Caco-2 (cell line): Measurements from ENCODE around the gene RPUSD4. TPM values are rescaled to one million over a fixed set of nuclear protein-coding genes. Genes with fewer than 3 reads are reported as not detected.

Experiments
- BruUV-seq: library from RNA; stranded (reverse); fragments of 400-500 nt; replicated peaks from 2 replicates; lab custom pipeline; 2021; lab: Mats Ljungman, UMichigan
- CTCF ChIA-PET: fragments of 300-600 bp; sonication (Branson Sonifier 250); formaldehyde crosslinking; loops from one replicate; lab custom pipeline; 2022; ENCODE audit warnings: antibody characterized with exemption; lab: Charles Lee
- POLR2A ChIA-PET: fragments of 300-600 bp; sonication (Branson Sonifier 250); formaldehyde crosslinking; loops from one replicate; lab custom pipeline; 2022; ENCODE audit warnings: antibody characterized with exemption; lab: Charles Lee
- DNase-seq, 2 experiments: peaks; one replicate each; pipeline versions ENCODE4 v3.0.0 to v3.0.0-alpha.2; 2020 to 2022
- H3K27me3 ChIP-seq: replicated peaks from 2 replicates; pipeline ENCODE4 v1.6.0; 2011; ENCODE audit warnings: low read length; ENCODE audit not compliant: control insufficient read depth, insufficient read depth
- H3K36me3 ChIP-seq: 2 replicates; pipeline ENCODE4 v1.5.1; 2011; ENCODE audit warnings: low read length; ENCODE audit not compliant: control insufficient read depth, insufficient read depth
- H3K4me1 ChIP-seq: fragments of 250-450 bp; sonication (Bioruptor Pico); 2 replicates; pipeline ENCODE4 v1.5.1; 2020; ENCODE audit warnings: mild to moderate bottlenecking
- H3K4me3 ChIP-seq: 2 replicates; pipeline ENCODE4 v1.5.1; 2011; ENCODE audit warnings: low read depth, mild to moderate bottlenecking, control low read depth, low read length
- H3K9me3 ChIP-seq: fragments of 250-450 bp; sonication (Bioruptor Pico); 2 replicates; pipeline ENCODE4 v1.5.1; 2020; ENCODE audit warnings: mild to moderate bottlenecking, moderate library complexity
- H3K27ac Mint-ChIP-seq: one replicate; pipeline ENCODE4 v1.8.0; 2022; ENCODE audit warnings: mixed read lengths; ENCODE audit not compliant: unreplicated experiment
- H3K27me3 Mint-ChIP-seq: one replicate; pipeline ENCODE4 v1.8.0; 2022; ENCODE audit warnings: mixed read lengths; ENCODE audit not compliant: insufficient read depth, unreplicated experiment
- H3K36me3 Mint-ChIP-seq: one replicate; pipeline ENCODE4 v1.8.0; 2022; ENCODE audit warnings: mild to moderate bottlenecking, mixed read lengths; ENCODE audit not compliant: insufficient read depth, unreplicated experiment
- H3K4me1 Mint-ChIP-seq: one replicate; pipeline ENCODE4 v1.8.0; 2022; ENCODE audit warnings: low read depth, mixed read lengths; ENCODE audit not compliant: unreplicated experiment
- H3K4me3 Mint-ChIP-seq: one replicate; pipeline ENCODE4 v1.8.0; 2022; ENCODE audit warnings: mild to moderate bottlenecking, moderate library complexity, mixed read lengths; ENCODE audit not compliant: unreplicated experiment
- H3K9me3 Mint-ChIP-seq: one replicate; pipeline ENCODE4 v1.8.0; 2022; ENCODE audit warnings: mixed read lengths; ENCODE audit not compliant: unreplicated experiment
- CTCF ChIP-seq, 2 experiments: fragments of 200-600 bp in 1 of 2; IDR thresholded peaks; 1 replicate in 1 of 2; 2 replicates in 1 of 2; pipeline versions ENCODE4 v1.5.1 to v1.8.0; 2011 to 2022; ENCODE audit warnings: antibody characterized with exemption in 1 of 2, control low read depth in 1 of 2, inconsistent platforms in 1 of 2, low read depth in 1 of 2, low read length in 1 of 2, mild to moderate bottlenecking in 1 of 2, moderate library complexity in 1 of 2; ENCODE audit not compliant: insufficient read depth in 1 of 2, severe bottlenecking in 1 of 2, unreplicated experiment in 1 of 2
- intact Hi-C: fragments of 100-400 bp; cut with micrococcal nuclease; formaldehyde crosslinking; loops from one replicate; pipeline ENCODE4 v1.10.0; 2022; ENCODE audit not compliant: unreplicated experiment
- total RNA-seq: library from RNA; stranded (reverse); gene quantifications from 2 replicates; pipeline ENCODE4 v1.2.3, GENCODE V29; 2022

Gene RPUSD4
- total RNA-seq, 1 experiment from 2014 or later = 74.2 TPM

GRCh38 chr11:126157326-126158030 is 54.0 kb downstream of the RPUSD4 start:
- H3K36me3 ChIP-seq = no peaks in the 10 kb centered on the region
- Mint-ChIP-seq H3K9me3 (peaks cover 2% of the 10 kb centered on the region), H3K4me1 (no peaks in the 10 kb centered on the region), H3K36me3 (no peaks in the 10 kb centered on the region), H3K27ac (no peak overlapping the region), H3K27me3 (no peaks in the 10 kb centered on the region), H3K4me3 (no peak overlapping the region)
- intact Hi-C loops = loop anchor here (1.0 kb wide), 1 partner anchor 10 kb away; no protein-coding TSS in a partner anchor
- CTCF ChIA-PET = interaction anchor here (0.6 to 1.0 kb wide), 2 partner anchors 36 to 62 kb away, joined by 3 read pairs; no protein-coding TSS in a partner anchor
- no peak for DNase-seq
- H3K4me3 ChIP-seq = no peak overlapping the region
- no peaks in the 10 kb centered on the region for H3K27me3 ChIP-seq
- POLR2A ChIA-PET = interaction anchor here (0.9 kb wide), 1 partner anchor 54 kb away, joined by 3 read pairs; the partner anchor contains the start of genes FAM118B and RPUSD4
- H3K9me3 ChIP-seq = no peaks in the 10 kb centered on the region
- H3K4me1 ChIP-seq = peaks cover 36% of the 10 kb centered on the region
- no TSS peak for BruUV-seq
- no peak for TF ChIP-seq CTCF (IDR thresholded peaks at IDR 0.05; ENCODE audit: insufficient read depth in 1 of 2, low read depth in 1 of 2, low read length in 1 of 2, severe bottlenecking in 1 of 2, unreplicated experiment in 1 of 2)

GRCh38 chr11:126156814-126157213 is 54.6 kb downstream of the RPUSD4 start:
- TF ChIP-seq CTCF (IDR thresholded peaks at IDR 0.05; ENCODE audit: insufficient read depth in 1 of 2, low read depth in 1 of 2, low read length in 1 of 2, severe bottlenecking in 1 of 2, unreplicated experiment in 1 of 2) = no peak
- Mint-ChIP-seq H3K4me3 (no peak overlapping the region), H3K9me3 (peaks cover 8% of the 10 kb centered on the region), H3K36me3 (no peaks in the 10 kb centered on the region), H3K27ac (no peak overlapping the region), H3K4me1 (no peaks in the 10 kb centered on the region), H3K27me3 (no peaks in the 10 kb centered on the region)
- H3K4me1 ChIP-seq = peaks cover 36% of the 10 kb centered on the region
- H3K27me3 ChIP-seq = no peaks in the 10 kb centered on the region
- H3K4me3 ChIP-seq = no peak overlapping the region
- 0 out of 2 replicates have a peak, but pooled peaks cover 4% of the 10 kb centered on the region for H3K9me3 ChIP-seq
- POLR2A ChIA-PET = no interaction called here
- CTCF ChIA-PET = interaction anchor here (0.6 kb wide), 1 partner anchor 37 kb away, joined by 3 read pairs; no protein-coding TSS in a partner anchor
- intact Hi-C loops = no loop called here
- DNase-seq = no peak
- no TSS peak for BruUV-seq
- H3K36me3 ChIP-seq = no peaks in the 10 kb centered on the region

- Mint-ChIP-seq H3K36me3 (no peaks in the 10 kb centered on the region), H3K9me3 (peaks cover 12% of the 10 kb centered on the region), H3K4me1 (no peaks in the 10 kb centered on the region), H3K27ac (no peak overlapping the region), H3K4me3 (no peak overlapping the region), H3K27me3 (no peaks in the 10 kb centered on the region)
- POLR2A ChIA-PET = no interaction called here
- BruUV-seq = no TSS peak
- Histone ChIP-seq H3K9me3 (0 out of 2 replicates have a peak, but pooled peaks cover 4% of the 10 kb centered on the region), H3K4me1 (peaks cover 34% of the 10 kb centered on the region), H3K4me3 (no peak overlapping the region), H3K27me3 (no peaks in the 10 kb centered on the region), H3K36me3 (no peaks in the 10 kb centered on the region)
- CTCF ChIA-PET = no interaction called here
- intact Hi-C loops = no loop called here
- no peak for TF ChIP-seq CTCF (IDR thresholded peaks at IDR 0.05; ENCODE audit: insufficient read depth in 1 of 2, low read depth in 1 of 2, low read length in 1 of 2, severe bottlenecking in 1 of 2, unreplicated experiment in 1 of 2)
- no peak for DNase-seq
Observed at GRCh38 chr11:126155402-126156187, 55.9 kb downstream of the RPUSD4 start.
